Spleen (tissue), 7 donors: ENCODE measurements around the gene LRRC31.

Experiments
- POLR2AphosphoS5 ChIP-seq, 3 donors: sonication (generic); formaldehyde crosslinking; IDR thresholded peaks; one replicate each; pipeline ENCODE4 v1.5.1; 2017; ENCODE audit warnings: antibody characterized with exemption in 3 of 3
- TF ChIP-seq, protein P1 (sequence below), 11 experiments: fragments of 200-600 bp in 7 of 11; fragments of 450-650 bp in 4 of 11; sonication (generic) in 4 of 11; IDR thresholded peaks in 8 of 11; conservative IDR thresholded peaks in 3 of 11; 1 replicate in 7 of 11; 2 replicates in 4 of 11; pipeline versions ENCODE4 v1.4.0 to v1.8.0; 2016 to 2021; ENCODE audit warnings: antibody characterized with exemption in 11 of 11, inconsistent platforms in 4 of 11, mild to moderate bottlenecking in 1 of 11
- donor health status: DM: no; HTN: no; CAD: no; lungs with moderate emphysema.
- donor health status: DM: no; HTN: no; CAD: no.
- donor health status: DM: no; HTN: no; CAD: no.

DNA sequence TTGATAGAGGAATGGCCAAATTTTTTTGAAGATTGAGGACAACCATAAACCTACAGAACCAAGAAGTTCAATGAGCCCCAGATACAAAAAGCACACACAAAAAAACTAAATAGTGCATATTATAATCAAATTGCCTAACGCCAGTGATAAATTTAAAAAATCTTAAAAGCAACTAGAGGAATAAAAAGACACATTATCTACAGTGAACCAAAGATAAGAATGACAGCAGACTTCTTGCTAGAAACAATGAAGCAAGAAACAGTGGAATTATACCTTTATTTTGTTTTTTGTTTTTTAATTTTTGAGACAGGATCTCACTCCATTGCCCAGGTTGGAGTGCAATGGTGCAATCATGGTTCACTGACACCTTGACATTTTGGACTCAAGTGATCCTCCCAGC lies 31.7 kb upstream of the LRRC31 start:
- TF ChIP-seq, protein P1, sequence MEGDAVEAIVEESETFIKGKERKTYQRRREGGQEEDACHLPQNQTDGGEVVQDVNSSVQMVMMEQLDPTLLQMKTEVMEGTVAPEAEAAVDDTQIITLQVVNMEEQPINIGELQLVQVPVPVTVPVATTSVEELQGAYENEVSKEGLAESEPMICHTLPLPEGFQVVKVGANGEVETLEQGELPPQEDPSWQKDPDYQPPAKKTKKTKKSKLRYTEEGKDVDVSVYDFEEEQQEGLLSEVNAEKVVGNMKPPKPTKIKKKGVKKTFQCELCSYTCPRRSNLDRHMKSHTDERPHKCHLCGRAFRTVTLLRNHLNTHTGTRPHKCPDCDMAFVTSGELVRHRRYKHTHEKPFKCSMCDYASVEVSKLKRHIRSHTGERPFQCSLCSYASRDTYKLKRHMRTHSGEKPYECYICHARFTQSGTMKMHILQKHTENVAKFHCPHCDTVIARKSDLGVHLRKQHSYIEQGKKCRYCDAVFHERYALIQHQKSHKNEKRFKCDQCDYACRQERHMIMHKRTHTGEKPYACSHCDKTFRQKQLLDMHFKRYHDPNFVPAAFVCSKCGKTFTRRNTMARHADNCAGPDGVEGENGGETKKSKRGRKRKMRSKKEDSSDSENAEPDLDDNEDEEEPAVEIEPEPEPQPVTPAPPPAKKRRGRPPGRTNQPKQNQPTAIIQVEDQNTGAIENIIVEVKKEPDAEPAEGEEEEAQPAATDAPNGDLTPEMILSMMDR (IDR thresholded peaks at IDR 0.05 in 8 of 11, conservative IDR thresholded peaks at IDR 0.05 in 3 of 11): no peak
- no peak for TF ChIP-seq POLR2AphosphoS5 (IDR thresholded peaks at IDR 0.05)
